HepG2 (cell line): ENCODE measurements around the gene AK2. TPM values are rescaled to one million over a fixed set of nuclear protein-coding genes. Genes with fewer than 3 reads are reported as not detected.

ENCODE experiments used
- ATAC-seq: fragments of 200-7000 bp; cut with Tn5 transposase; 3 replicates; pipeline ENCODE4 v1.9.1; 2020; ENCODE audit warnings: mild to moderate bottlenecking, moderate library complexity
- BruUV-seq: library from RNA; stranded (reverse); fragments of 400-500 nt; replicated peaks from 2 replicates; lab custom pipeline; 2021; lab: Mats Ljungman, UMichigan
- CTCF ChIA-PET: fragments of 300-600 bp; formaldehyde crosslinking; extraction: SDS; loops from one replicate; lab custom pipeline; 2021; ENCODE audit warnings: low total read pairs, inconsistent platforms, low intra/inter-chr PET ratio; lab: Yijun Ruan, JAX
- POLR2A ChIA-PET: fragments of 350-600 bp; sonication (Branson Sonifier 250); formaldehyde crosslinking; loops from one replicate; lab custom pipeline; 2020; ENCODE audit warnings: antibody characterized with exemption, inconsistent platforms; lab: Yijun Ruan, JAX
- DNase-seq: peaks from one replicate; pipeline ENCODE4 v3.0.0-alpha.2; 2015; ENCODE audit warnings: low spot score
- FAIRE-seq: peaks from 3 replicates; lab custom pipeline; 2011; peaks lifted over from hg19 to GRCh38; lab: Jason Lieb, UNC
- H2AFZ ChIP-seq: one replicate; pipeline ENCODE4 v1.6.1; 2011; ENCODE audit warnings: low read length, inconsistent platforms
- H3K27ac ChIP-seq: fragments of 300-600 bp; 3 replicates; pipeline ENCODE4 v1.8.0; 2011; ENCODE audit warnings: mixed run types, mild to moderate bottlenecking, mixed read lengths, low read length, inconsistent platforms; ENCODE audit not compliant: insufficient read depth; ENCODE audit errors: extremely low read length
- H3K27me3 ChIP-seq, 2 experiments: fragments of 200-600 bp in 1 of 2; 2 replicates in 1 of 2; 3 replicates in 1 of 2; pipeline versions ENCODE4 v1.6.0 to v1.8.0; 2011; ENCODE audit warnings: low read length in 2 of 2, mild to moderate bottlenecking in 2 of 2, moderate library complexity in 2 of 2, inconsistent platforms in 1 of 2; ENCODE audit not compliant: insufficient read depth in 2 of 2, control insufficient read depth in 1 of 2
- H3K36me3 ChIP-seq, 2 experiments: fragments of 200-600 bp in 1 of 2; replicated peaks in 1 of 2; 2 replicates in 1 of 2; 3 replicates in 1 of 2; pipeline versions ENCODE4 v1.5.1 to v1.8.0; 2011; ENCODE audit warnings: low read length in 2 of 2, inconsistent platforms in 1 of 2; ENCODE audit not compliant: insufficient read depth in 2 of 2, control insufficient read depth in 1 of 2
- H3K4me1 ChIP-seq: 2 replicates; pipeline ENCODE4 v1.5.1; 2012; ENCODE audit warnings: low read length, inconsistent platforms; ENCODE audit not compliant: insufficient read depth
- H3K4me2 ChIP-seq: 2 replicates; pipeline ENCODE4 v1.6.0; 2011; ENCODE audit warnings: low read depth, low read length, inconsistent platforms
- H3K4me3 ChIP-seq, 3 experiments: fragments of 200-600 bp in 1 of 3; sonication (generic), shearing (Covaris generic) in 1 of 3; replicated peaks in 1 of 3; 2 replicates each; pipeline ENCODE4 v1.5.1; 2011 to 2016; ENCODE audit warnings: low read length in 3 of 3, inconsistent platforms in 2 of 3, low read depth in 2 of 3, mild to moderate bottlenecking in 2 of 3, control low read depth in 1 of 3, mixed read lengths in 1 of 3; ENCODE audit not compliant: insufficient read depth in 1 of 3
- H3K79me2 ChIP-seq: one replicate; pipeline ENCODE4 v1.6.1; 2011; ENCODE audit warnings: low read length, inconsistent platforms; ENCODE audit not compliant: insufficient read depth
- H3K9ac ChIP-seq: 2 replicates; pipeline ENCODE4 v1.6.0; 2011; ENCODE audit warnings: mild to moderate bottlenecking, low read depth, low read length, inconsistent platforms; ENCODE audit not compliant: insufficient read depth
- H3K9me3 ChIP-seq: 2 replicates; pipeline ENCODE4 v1.5.1; 2012; ENCODE audit warnings: mild to moderate bottlenecking, low read length
- H4K20me1 ChIP-seq: 2 replicates; pipeline ENCODE4 v1.6.0; 2011; ENCODE audit warnings: inconsistent platforms, mild to moderate bottlenecking, low read length, moderate library complexity; ENCODE audit not compliant: insufficient read depth
- FUBP1 ChIP-seq: sonication (generic); formaldehyde crosslinking; IDR thresholded peaks from 2 replicates; pipeline ENCODE4 v1.5.1; 2020; ENCODE audit warnings: missing genetic modification reagents, mild to moderate bottlenecking, borderline replicate concordance
- MED8 ChIP-seq: sonication (generic); formaldehyde crosslinking; IDR thresholded peaks from 2 replicates; pipeline ENCODE4 v1.8.1; 2023; ENCODE audit warnings: mild to moderate bottlenecking, missing genetic modification reagents; ENCODE audit not compliant: insufficient replicate concordance
- MIER3 ChIP-seq: IDR thresholded peaks from 2 replicates; pipeline ENCODE4 v1.6.1; 2016; ENCODE audit warnings: missing compliant biosample characterization, borderline replicate concordance
- NFRKB ChIP-seq: fragments of 450-650 bp; IDR thresholded peaks from 2 replicates; pipeline ENCODE4 v1.6.1; 2017
- SP4 ChIP-seq: sonication (generic); formaldehyde crosslinking; IDR thresholded peaks from 2 replicates; pipeline ENCODE4 v1.8.1; 2023; ENCODE audit warnings: mild to moderate bottlenecking, missing genetic modification reagents
- SP5 ChIP-seq: IDR thresholded peaks from 2 replicates; pipeline ENCODE4 v1.6.1; 2016; ENCODE audit warnings: low read depth, borderline replicate concordance
- SRSF9 ChIP-seq: fragments of 200-400 bp; formaldehyde crosslinking; IDR thresholded peaks from 2 replicates; pipeline ENCODE4 v1.6.1; 2018; ENCODE audit warnings: borderline replicate concordance, mild to moderate bottlenecking, low read depth, low read length; ENCODE audit not compliant: insufficient read depth, poor library complexity, severe bottlenecking
- TBX2 ChIP-seq: sonication (generic); formaldehyde crosslinking; IDR thresholded peaks from 2 replicates; pipeline ENCODE4 v1.5.0; 2020; ENCODE audit warnings: missing genetic modification reagents, mild to moderate bottlenecking, borderline replicate concordance
- ZBTB43 ChIP-seq: sonication (generic); formaldehyde crosslinking; conservative IDR thresholded peaks from 2 replicates; pipeline ENCODE4 v1.4.0; 2020; ENCODE audit warnings: missing genetic modification reagents
- ZFP36 ChIP-seq: fragments of 150-350 bp; IDR thresholded peaks from 2 replicates; pipeline ENCODE4 v1.6.1; 2018; ENCODE audit warnings: borderline replicate concordance, low read length, low read depth; ENCODE audit not compliant: partially characterized antibody
- ZNF10 ChIP-seq: sonication (generic); formaldehyde crosslinking; IDR thresholded peaks from 2 replicates; pipeline ENCODE4 v1.4.0; 2020; ENCODE audit warnings: mild to moderate bottlenecking, low read depth, missing genetic modification reagents, borderline replicate concordance
- ZNF513 ChIP-seq: sonication (generic); formaldehyde crosslinking; conservative IDR thresholded peaks from 2 replicates; pipeline ENCODE4 v1.5.0; 2020; ENCODE audit warnings: missing genetic modification reagents
- WGBS: methylation state at CpG from one replicate; pipeline ENCODE4 v1.1.6; 2017; ENCODE audit warnings: low lambda C conversion rate; 5-methylcytosine and 5-hydroxymethylcytosine counted together
- in situ Hi-C: cut with HindIII; loops from 2 replicates; pipeline ENCODE4 v1.10.0; 2017; ENCODE audit warnings: low pct_unique_long_range_greater_than_20kb; ENCODE audit not compliant: extremely low pct_ligation_motif_present
- intact Hi-C: fragments of 100-400 bp; cut with micrococcal nuclease; formaldehyde crosslinking; loops from one replicate; pipeline ENCODE4 v1.10.0; 2022; ENCODE audit not compliant: unreplicated experiment
- polyA plus RNA-seq, 8 experiments: library from polyadenylated mRNA; depleted of rRNA in 3 of 8; stranded (reverse) in 7 of 8; unstranded in 1 of 8; fragments of >200 nt; fragmentation: Illumina TruSeq in 4 of 8; extraction: Trizol in 4 of 8; gene quantifications; 2 replicates each; pipeline versions ENCODE4 v1.2.1 to v1.2.3, GENCODE V29; 2011 to 2016; ENCODE audit warnings: low read depth in 4 of 8, missing spikeins in 1 of 8, mixed read lengths in 1 of 8; ENCODE audit not compliant: insufficient read depth in 1 of 8
- total RNA-seq, 5 experiments: library from RNA; depleted of rRNA; stranded (reverse); fragments of >200 nt; fragmentation: Illumina TruSeq; extraction: Trizol; gene quantifications; 2 replicates each; pipeline ENCODE4 v1.2.3, GENCODE V29; 2016; ENCODE audit warnings: low read depth in 1 of 5

AK2 gene
- total and polyA plus RNA-seq, 2 of the 13 experiments (the other 11 are each of a cell fraction or from before 2014, with no cell fraction given): 170 to 188 TPM

- TF ChIP-seq MIER3 (CRISPR knock-in tag) (no peak), ZFP36 (no peak)
Measured at GRCh38 chr1:33014464-33015163, 22.1 kb downstream of the AK2 start (continued).

- intact Hi-C loops: no loop called here
- TF ChIP-seq ZBTB43 (CRISPR knock-in tag): no peak
- no peak for TF ChIP-seq SRSF9
- no peak for TF ChIP-seq NFRKB
- TF ChIP-seq FUBP1 (CRISPR knock-in tag): no peak
- no peak for TF ChIP-seq SP5 (CRISPR knock-in tag)
- no peak for TF ChIP-seq ZNF513 (CRISPR knock-in tag)
- TF ChIP-seq SP4 (CRISPR knock-in tag): no peak
- TF ChIP-seq MED8 (CRISPR knock-in tag): no peak
- TF ChIP-seq TBX2 (CRISPR knock-in tag): no peak
- TF ChIP-seq ZNF10 (CRISPR knock-in tag): no peak
- Histone ChIP-seq H3K27me3 (no peaks in the 10 kb centered on the region), H3K4me2 (no peak overlapping the region), H3K4me1 (no peaks in the 10 kb centered on the region), H4K20me1 (no peaks in the 10 kb centered on the region), H3K9me3 (no peaks in the 10 kb centered on the region), H3K9ac (no peak overlapping the region), H2AFZ (no peak overlapping the region), H3K79me2 (no peaks in the 10 kb centered on the region), H3K4me3 (no peak overlapping the region), H3K27ac (no peak overlapping the region), H3K36me3 (peaks cover 31 to 66% of the 10 kb centered on the region in 2 experiments)
- no peak for DNase-seq
- ATAC-seq: no peak
- BruUV-seq: no TSS peak
- POLR2A ChIA-PET: no interaction called here
- no peak for FAIRE-seq
- CTCF ChIA-PET: interaction anchor here (1.2 kb wide), 1 partner anchor 41 kb away, joined by 4 read pairs; no protein-coding TSS in a partner anchor
- WGBS: 96% methylated on average over 1 of the region's 1 CpG
- in situ Hi-C loops: no loop called here
Measured at GRCh38 chr1:33013791-33014190, 22.9 kb downstream of the AK2 start.
